Right atrium auricular region (tissue), 2 donors: ENCODE results near the gene ACBD5. TPM values are rescaled to one million over a fixed set of nuclear protein-coding genes. Genes with fewer than 3 reads are reported as not detected.

Experiments used
- DNase-seq: peaks from one replicate; pipeline ENCODE4 v3.0.0-alpha.2; 2019; ENCODE audit warnings: low spot score
- H3K27ac ChIP-seq, 2 donors: fragments of 200-600 bp; sonication (generic); 1 replicate in 1 of 2; 2 replicates in 1 of 2; pipeline ENCODE4 v1.5.1; 2016 to 2019
- H3K27me3 ChIP-seq, 2 donors: fragments of 200-600 bp; sonication (generic); one replicate each; pipeline versions ENCODE4 v1.5.1 to v1.6.0; 2017 to 2019
- H3K36me3 ChIP-seq: fragments of 200-600 bp; sonication (generic); one replicate; pipeline ENCODE4 v1.5.1; 2016
- H3K4me1 ChIP-seq, 2 donors: fragments of 200-600 bp; sonication (generic); one replicate each; pipeline versions ENCODE4 v1.5.1 to v1.6.0; 2017 to 2019
- H3K4me3 ChIP-seq, 2 donors: fragments of 200-600 bp; sonication (generic); 1 replicate in 1 of 2; 2 replicates in 1 of 2; pipeline ENCODE4 v1.5.1; 2017 to 2019; ENCODE audit warnings: mild to moderate bottlenecking in 1 of 2, moderate library complexity in 1 of 2
- H3K9me3 ChIP-seq, 2 donors: fragments of 200-600 bp; sonication (generic); one replicate each; pipeline ENCODE4 v1.5.1; 2019
- CTCF ChIP-seq, 2 donors: fragments of 200-600 bp; sonication (generic); IDR thresholded peaks; one replicate each; pipeline ENCODE4 v1.5.1; 2019; ENCODE audit warnings: antibody characterized with exemption in 2 of 2
- total RNA-seq, 2 donors: library from RNA; depleted of rRNA; stranded (reverse); fragments of >200 nt; gene quantifications; one replicate each; pipeline ENCODE4 v1.1.0, GENCODE V29; 2016

Gene ACBD5
- total RNA-seq, 2 donors from 2014 or later = 24.9 to 36.9 TPM

GRCh38 chr10:27152687-27153086 lies 87.9 kb downstream of the ACBD5 start:
- Histone ChIP-seq H3K9me3 (no peaks in the 10 kb centered on the region), H3K4me1 (peaks cover 0 to 29% of the 10 kb centered on the region in 2 donors), H3K27ac (no peak overlapping the region), H3K36me3 (peaks cover 11% of the 10 kb centered on the region), H3K4me3 (peak overlapping the region in 1 of 2 donors; percentile 90), H3K27me3 (no peaks in the 10 kb centered on the region)
- no peak for TF ChIP-seq CTCF (IDR thresholded peaks at IDR 0.05)
- DNase-seq = no peak

DNA sequence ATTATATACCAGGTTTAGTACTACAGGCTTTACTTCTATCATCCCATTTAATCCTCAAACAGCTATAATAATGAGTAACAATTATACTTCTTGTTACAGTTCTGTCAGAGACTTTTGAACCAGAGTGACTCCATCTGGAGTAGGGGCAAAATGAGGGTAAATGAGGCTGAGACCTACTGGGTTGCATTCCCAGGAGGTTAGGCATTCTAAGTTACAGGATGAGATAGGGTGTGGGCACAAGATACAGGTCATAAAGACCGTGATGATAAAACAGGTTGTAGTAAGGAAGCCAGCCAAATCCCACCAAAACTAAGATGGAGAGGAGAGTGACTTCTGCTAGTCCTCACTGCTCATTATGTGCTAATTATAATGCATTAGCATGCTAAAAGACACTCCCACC lies 90.3 kb downstream of the ACBD5 start:
- Histone ChIP-seq H3K9me3 (no peaks in the 10 kb centered on the region), H3K27me3 (no peaks in the 10 kb centered on the region), H3K4me1 (peaks cover 0 to 21% of the 10 kb centered on the region in 2 donors), H3K27ac (no peak overlapping the region), H3K36me3 (peaks cover 25% of the 10 kb centered on the region), H3K4me3 (no peak overlapping the region)
- no peak for TF ChIP-seq CTCF (IDR thresholded peaks at IDR 0.05)
- DNase-seq = no peak

- peaks cover 0 to 12% of the 10 kb centered on the region in 2 donors for H3K4me1 ChIP-seq
- DNase-seq = no peak
- H3K9me3 ChIP-seq = no peaks in the 10 kb centered on the region
- no peak for TF ChIP-seq CTCF (IDR thresholded peaks at IDR 0.05)
- no peak overlapping the region for H3K4me3 ChIP-seq
- H3K36me3 ChIP-seq = peaks cover 41% of the 10 kb centered on the region
- no peak overlapping the region for H3K27ac ChIP-seq
- H3K27me3 ChIP-seq = no peaks in the 10 kb centered on the region
Observed at GRCh38 chr10:27147701-27148100, 92.9 kb downstream of the ACBD5 start.

- no peak for DNase-seq
- Histone ChIP-seq H3K27ac (no peak overlapping the region), H3K36me3 (peaks cover 57% of the 10 kb centered on the region), H3K27me3 (no peaks in the 10 kb centered on the region), H3K9me3 (no peaks in the 10 kb centered on the region), H3K4me3 (no peak overlapping the region), H3K4me1 (peaks cover 0 to 6% of the 10 kb centered on the region in 2 donors)
- TF ChIP-seq CTCF (IDR thresholded peaks at IDR 0.05) = no peak
Observed at GRCh38 chr10:27145937-27146336, 94.7 kb downstream of the ACBD5 start.

Other genes starting within 250 kb of the ACBD5 start
- 10 to 100 TPM in 1 of 2 donors, 1 to 10 TPM in 1; 3.9 to 11.0 TPM for gene ANKRD26, start 140.3 kb downstream of the ACBD5 start, total RNA-seq
- 10 to 100 TPM; 53.7 to 64.3 TPM for gene YME1L1, start 86.4 kb downstream of the ACBD5 start, total RNA-seq
- 1 to 10 TPM; 2.0 to 3.1 TPM for gene MASTL, start 85.4 kb downstream of the ACBD5 start, total RNA-seq